ENCODE results near the gene PLPPR3. TPM values are rescaled to one million over a fixed set of nuclear protein-coding genes. Genes with fewer than 3 reads are reported as not detected.
"Not testable (repeated sequence)": the region's sequence is repeated elsewhere in the genome, so short reads cannot be mapped to it uniquely, and the experiment has no call there.

The PLPPR3 gene
- polyA plus RNA-seq, 1 experiment: 1.1 TPM

DNA sequence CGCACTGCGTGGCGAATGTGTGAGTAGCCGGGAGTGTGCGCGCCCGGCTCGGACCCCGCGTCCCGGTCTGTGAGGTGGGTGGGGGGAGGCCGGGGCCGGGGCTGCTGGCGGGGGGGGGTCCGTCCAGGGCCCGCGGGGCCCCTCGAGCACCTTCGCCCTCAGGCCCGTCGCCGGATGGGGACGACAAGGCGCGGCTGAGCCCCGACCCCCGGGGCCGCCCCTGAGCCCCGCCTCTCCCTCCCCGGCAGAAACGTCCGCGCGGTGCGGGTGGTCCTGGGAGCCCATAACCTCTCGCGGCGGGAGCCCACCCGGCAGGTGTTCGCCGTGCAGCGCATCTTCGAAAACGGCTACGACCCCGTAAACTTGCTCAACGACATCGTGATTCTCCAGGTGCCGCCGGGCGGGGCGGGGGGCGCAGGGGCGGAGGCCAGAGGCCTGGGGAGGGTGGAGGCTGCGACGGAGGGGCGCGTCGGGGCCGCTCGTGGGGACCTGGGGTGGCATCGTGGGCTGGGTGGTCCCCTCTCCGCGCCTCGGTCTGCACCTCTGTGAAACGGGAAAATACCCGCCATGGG, 31.3 kb upstream of the PLPPR3 start:
- CTCF ChIA-PET: no interaction called here
- H3K36me3 ChIP-seq (ENCODE audit: control insufficient read depth, insufficient read depth, low read length): no peaks in the 10 kb centered on the region
- TF ChIP-seq, protein P1, sequence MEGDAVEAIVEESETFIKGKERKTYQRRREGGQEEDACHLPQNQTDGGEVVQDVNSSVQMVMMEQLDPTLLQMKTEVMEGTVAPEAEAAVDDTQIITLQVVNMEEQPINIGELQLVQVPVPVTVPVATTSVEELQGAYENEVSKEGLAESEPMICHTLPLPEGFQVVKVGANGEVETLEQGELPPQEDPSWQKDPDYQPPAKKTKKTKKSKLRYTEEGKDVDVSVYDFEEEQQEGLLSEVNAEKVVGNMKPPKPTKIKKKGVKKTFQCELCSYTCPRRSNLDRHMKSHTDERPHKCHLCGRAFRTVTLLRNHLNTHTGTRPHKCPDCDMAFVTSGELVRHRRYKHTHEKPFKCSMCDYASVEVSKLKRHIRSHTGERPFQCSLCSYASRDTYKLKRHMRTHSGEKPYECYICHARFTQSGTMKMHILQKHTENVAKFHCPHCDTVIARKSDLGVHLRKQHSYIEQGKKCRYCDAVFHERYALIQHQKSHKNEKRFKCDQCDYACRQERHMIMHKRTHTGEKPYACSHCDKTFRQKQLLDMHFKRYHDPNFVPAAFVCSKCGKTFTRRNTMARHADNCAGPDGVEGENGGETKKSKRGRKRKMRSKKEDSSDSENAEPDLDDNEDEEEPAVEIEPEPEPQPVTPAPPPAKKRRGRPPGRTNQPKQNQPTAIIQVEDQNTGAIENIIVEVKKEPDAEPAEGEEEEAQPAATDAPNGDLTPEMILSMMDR (IDR thresholded peaks at IDR 0.05; ENCODE audit: insufficient read depth, low read depth, low read length): no peak
- peaks cover 2% of the 10 kb centered on the region for H3K27me3 ChIP-seq (ENCODE audit: control insufficient read depth, insufficient read depth, low read length)
- DNase-seq (ENCODE audit: low read depth): no peak
- H3K4me3 ChIP-seq (ENCODE audit: low read depth, low read length): no peak overlapping the region
- POLR2A ChIA-PET: no interaction called here

DNA sequence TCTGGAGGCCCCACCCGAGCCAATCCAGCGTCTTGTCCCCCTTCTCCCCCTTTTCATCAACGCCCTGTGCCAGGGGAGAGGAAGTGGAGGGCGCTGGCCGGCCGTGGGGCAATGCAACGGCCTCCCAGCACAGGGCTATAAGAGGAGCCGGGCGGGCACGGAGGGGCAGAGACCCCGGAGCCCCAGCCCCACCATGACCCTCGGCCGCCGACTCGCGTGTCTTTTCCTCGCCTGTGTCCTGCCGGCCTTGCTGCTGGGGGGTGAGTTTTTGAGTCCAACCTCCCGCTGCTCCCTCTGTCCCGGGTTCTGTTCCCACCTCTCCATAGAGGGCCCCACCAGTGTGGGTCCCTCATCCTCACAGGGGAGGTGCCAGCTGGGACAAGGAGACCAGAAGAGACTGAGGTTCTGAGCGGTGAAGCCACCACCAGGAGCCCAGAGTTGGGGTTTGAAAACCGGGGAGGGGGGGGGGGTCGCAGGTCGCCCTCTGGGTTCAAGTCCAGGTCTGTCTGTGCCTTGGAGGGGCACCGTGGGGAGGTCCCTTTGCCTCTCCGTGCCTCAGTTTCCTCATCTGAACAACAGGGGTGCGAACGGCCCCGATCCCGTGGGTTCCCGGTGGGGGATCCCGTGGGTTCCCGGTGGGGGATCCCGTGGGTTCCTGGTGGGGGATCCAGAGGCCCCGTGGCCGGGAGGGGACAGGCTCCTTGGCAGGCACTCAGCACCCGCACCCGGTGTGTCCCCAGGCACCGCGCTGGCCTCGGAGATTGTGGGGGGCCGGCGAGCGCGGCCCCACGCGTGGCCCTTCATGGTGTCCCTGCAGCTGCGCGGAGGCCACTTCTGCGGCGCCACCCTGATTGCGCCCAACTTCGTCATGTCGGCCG, 30.6 kb upstream of the PLPPR3 start, which contains the start of gene ELANE:
TSS of gene ELANE (plus strand) at position 168 of the 878 bp plus-strand sequence. CDS start at position 194, 26 bp downstream.
- DNase-seq (ENCODE audit: low read depth): no peak
- H3K27me3 ChIP-seq (ENCODE audit: control insufficient read depth, insufficient read depth, low read length): peaks cover 4% of the 10 kb centered on the region
- POLR2A ChIA-PET: no interaction called here
- TF ChIP-seq, protein P1 (IDR thresholded peaks at IDR 0.05; ENCODE audit: insufficient read depth, low read depth, low read length): no peak
- no peak within 1 kb of the TSS for H3K4me3 ChIP-seq (ENCODE audit: low read depth, low read length)
- no peaks in the 10 kb centered on the region for H3K36me3 ChIP-seq (ENCODE audit: control insufficient read depth, insufficient read depth, low read length)
- CTCF ChIA-PET: no interaction called here

DNA sequence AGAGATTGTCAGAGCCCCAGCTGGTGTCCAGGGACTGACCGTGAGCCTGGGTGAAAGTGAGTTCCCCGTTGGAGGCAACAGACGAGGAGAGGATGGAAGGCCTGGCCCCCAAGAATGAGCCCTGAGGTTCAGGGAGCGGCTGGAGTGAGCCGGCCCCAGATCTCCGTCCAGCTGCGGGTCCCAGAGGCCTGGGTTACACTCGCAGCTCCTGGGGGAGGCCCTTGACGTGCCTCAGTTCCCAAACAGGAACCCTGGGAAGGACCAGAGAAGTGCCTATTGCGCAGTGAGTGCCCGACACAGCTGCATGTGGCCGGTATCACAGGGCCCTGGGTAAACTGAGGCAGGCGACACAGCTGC, 29.2 kb upstream of the PLPPR3 start:
- H3K36me3 ChIP-seq (ENCODE audit: control insufficient read depth, insufficient read depth, low read length): no peaks in the 10 kb centered on the region
- H3K27me3 ChIP-seq (ENCODE audit: control insufficient read depth, insufficient read depth, low read length): peaks cover 7% of the 10 kb centered on the region
- POLR2A ChIA-PET: interaction anchor here (0.6 kb wide), 1 partner anchor 67 kb away, joined by 3 read pairs; no protein-coding TSS in a partner anchor
- no peak overlapping the region for H3K4me3 ChIP-seq (ENCODE audit: low read depth, low read length)
- DNase-seq (ENCODE audit: low read depth): no peak
- TF ChIP-seq, protein P1 (IDR thresholded peaks at IDR 0.05; ENCODE audit: insufficient read depth, low read depth, low read length): no peak
- CTCF ChIA-PET: interaction anchor here (0.7 to 1.4 kb wide), 8 partner anchors 9 to 81 kb away, joined by 3 to 7 read pairs (median 4); partner anchors contain the start of gene CFD

DNA sequence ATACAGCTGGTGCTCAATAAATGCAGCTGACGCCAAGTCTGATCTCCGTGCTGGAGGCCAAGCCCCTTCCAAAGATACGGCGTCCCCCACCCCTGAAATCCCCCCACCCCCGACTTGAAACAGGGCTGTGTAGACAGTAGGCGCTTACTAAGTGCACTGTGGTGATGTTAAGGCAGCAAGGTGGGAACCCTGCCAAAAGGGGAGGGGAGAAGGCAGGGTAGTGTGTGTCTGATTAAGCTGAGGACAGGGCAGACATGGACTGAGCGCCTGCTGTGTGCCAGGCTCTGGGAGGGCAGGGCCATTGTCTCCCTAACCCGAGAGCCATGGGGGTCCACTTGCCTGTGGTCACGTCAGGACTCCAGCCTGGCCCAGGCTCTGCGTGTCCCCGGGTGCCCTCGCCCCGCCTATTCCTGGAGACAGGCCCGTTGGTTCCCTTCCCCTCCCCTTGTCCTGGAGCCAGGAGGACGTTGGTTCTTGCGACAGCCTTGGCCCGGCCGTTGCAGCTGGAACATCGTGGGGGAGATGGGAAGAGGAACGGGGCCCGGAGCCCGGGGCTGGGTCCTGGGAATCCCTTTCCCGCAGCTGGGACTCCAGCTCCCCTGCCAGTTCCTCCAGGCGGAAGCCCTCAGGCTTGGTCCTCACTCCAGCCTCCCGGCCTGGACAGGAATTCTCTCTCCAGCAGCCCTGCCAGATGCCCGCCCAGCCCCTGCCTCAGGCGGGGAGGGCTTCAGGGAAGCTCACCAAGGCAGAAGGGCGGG, 28.6 kb upstream of the PLPPR3 start:
- DNase-seq (ENCODE audit: low read depth): peak; percentile 75
- Histone ChIP-seq H3K36me3 (ENCODE audit: control insufficient read depth, insufficient read depth, low read length) (no peaks in the 10 kb centered on the region), H3K27me3 (ENCODE audit: control insufficient read depth, insufficient read depth, low read length) (peaks cover 7% of the 10 kb centered on the region), H3K4me3 (ENCODE audit: low read depth, low read length) (no peak overlapping the region)
- ChIA-PET CTCF (interaction anchor here (0.7 to 1.4 kb wide), 8 partner anchors 9 to 81 kb away, joined by 3 to 7 read pairs (median 4); partner anchors contain the start of gene CFD), POLR2A (interaction anchor here (0.6 kb wide), 1 partner anchor 67 kb away, joined by 3 read pairs; no protein-coding TSS in a partner anchor)
- TF ChIP-seq, protein P1 (IDR thresholded peaks at IDR 0.05; ENCODE audit: insufficient read depth, low read depth, low read length): no peak

DNA sequence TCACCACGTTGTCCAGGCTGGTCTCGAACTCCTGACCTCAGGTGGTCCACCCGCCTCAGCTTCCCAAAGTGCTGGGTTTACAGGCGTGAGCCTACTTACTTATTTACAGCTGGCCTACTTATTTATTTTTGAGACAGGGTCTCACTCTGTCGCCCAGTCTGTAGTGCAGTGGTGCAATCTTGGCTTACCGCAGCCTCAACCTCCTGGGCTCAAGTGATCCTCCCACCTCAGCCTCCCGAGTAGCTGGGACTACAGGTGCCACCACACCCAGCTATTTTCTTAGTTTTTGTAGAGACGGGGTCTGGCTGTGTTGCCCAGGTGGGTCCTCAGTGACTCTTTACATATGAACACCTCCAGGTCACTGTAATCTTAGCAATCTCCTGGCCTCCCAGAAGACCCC, 27.4 kb upstream of the PLPPR3 start:
- DNase-seq (ENCODE audit: low read depth); H3K27me3 ChIP-seq (ENCODE audit: control insufficient read depth, insufficient read depth, low read length); H3K4me3 ChIP-seq (ENCODE audit: low read depth, low read length); POLR2A ChIA-PET; H3K36me3 ChIP-seq (ENCODE audit: control insufficient read depth, insufficient read depth, low read length): not testable (repeated sequence)
- CTCF ChIA-PET: interaction anchor here (0.6 to 1.2 kb wide), 2 partner anchors 8 to 9 kb away, joined by 3 to 4 read pairs; no protein-coding TSS in a partner anchor

Measured in BJ (cell line).